Cerebellar nuclear complex (tissue), 1 donor: Measurements from ENCODE around the gene AGRP.

Source experiments
- DNase-seq, 2 experiments: peaks; one replicate each; lab custom pipeline; 2025; lab: John Stamatoyannopoulos, UW

The AGRP gene

GRCh38 chr16:67463691-67464090, 19.7 kb downstream of the AGRP start:
- no peak for DNase-seq

DNA sequence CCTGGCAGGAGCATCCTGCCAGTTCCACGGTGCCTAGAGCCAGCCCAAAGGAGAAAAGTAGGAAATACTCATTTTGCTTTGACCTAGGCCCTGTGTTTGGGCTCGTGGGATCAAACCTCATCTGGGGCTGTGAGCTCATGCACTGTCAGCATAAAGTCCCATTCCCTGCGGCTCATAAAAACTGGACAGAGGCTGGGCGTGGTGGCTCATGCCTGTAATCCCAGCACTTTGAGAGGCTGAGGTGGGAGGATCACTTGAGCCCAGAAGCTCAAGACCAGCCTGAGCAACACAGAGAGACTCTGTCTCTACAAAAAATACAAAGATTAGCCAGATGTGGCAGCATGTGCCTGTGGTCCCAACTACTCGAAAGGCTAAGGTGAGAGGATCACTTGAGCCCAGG, 20.3 kb downstream of the AGRP start:
- no peak for DNase-seq

DNA sequence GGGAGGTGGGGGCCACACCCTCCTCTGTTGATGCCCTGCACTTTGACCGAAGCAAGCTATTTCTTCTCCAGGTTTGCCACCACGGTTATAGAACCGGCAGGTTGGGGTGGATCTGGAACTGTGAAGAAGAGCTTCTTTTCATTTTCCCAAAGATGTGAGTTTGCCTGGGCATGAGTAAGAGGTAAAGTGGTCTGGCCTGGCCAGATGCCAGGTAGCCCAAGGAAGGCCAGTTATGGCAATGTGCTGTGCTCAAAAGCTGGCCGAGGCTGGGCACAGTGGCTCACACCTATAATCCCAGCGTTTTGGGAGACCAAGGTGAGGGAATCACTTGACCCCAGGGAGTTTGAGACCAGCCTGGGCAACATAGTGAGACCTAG, 21.1 kb downstream of the AGRP start:
- DNase-seq: no peak

DNA sequence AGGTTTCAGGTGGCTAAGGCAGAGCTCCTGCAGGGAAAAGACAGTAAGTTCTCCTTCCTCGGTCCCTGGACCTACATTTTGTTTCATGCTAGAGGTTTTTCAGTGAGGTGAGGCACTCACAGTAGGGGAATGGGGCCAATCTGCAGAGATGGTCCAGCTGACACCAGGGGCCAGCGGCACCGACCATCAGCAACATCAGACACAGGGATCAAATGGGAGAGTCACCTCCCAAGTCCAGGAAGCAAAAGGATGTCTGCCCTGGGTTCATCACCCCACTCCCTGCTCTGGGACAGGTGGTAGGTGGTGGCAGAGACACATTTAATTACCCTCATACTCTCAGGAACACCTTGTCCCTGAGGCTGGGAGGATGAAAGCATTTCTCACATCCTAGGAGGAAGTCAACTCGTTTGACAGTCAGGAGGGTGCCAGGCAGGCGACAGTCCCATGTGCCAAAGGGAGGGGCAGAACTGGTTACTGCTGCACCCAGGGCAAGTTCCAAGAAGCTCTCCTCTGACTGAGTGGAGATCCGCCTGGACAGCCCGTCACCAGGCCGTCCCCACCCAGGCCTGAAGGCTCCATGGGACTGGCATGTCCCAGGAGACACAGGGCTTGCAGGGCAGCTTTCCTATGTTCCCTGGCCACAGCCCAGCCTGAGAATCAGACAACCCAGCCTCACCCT, 21.6 kb downstream of the AGRP start:
- DNase-seq: no peak

DNA sequence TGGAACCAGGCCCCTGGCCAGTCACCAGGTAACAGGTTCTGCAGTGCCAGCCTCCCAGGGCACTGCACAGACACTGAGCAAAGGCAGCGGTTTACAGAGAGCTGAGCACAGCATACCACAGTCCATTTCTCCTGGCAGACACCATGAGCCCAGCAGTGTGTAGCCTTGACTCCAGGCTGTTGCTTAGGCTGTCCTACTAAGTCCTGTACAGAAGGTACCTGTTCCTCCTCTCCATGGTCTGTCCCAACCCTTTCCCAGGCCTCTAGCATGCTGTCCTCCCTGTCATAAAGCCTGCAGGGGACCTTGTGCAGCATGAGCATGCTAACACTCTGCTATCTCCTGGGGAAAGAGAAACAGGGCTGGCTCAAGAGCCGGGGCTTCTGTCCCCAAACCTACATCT, 22.4 kb downstream of the AGRP start:
- no peak for DNase-seq

GRCh38 chr16:67460168-67460567, 23.2 kb downstream of the AGRP start:
- DNase-seq: no peak

- DNase-seq: no peak
These were observed 23.5 kb downstream of the AGRP start for GRCh38 chr16:67459861-67460150.

GRCh38 chr16:67459066-67459860, 24.1 kb downstream of the AGRP start:
- DNase-seq: no peak

DNA sequence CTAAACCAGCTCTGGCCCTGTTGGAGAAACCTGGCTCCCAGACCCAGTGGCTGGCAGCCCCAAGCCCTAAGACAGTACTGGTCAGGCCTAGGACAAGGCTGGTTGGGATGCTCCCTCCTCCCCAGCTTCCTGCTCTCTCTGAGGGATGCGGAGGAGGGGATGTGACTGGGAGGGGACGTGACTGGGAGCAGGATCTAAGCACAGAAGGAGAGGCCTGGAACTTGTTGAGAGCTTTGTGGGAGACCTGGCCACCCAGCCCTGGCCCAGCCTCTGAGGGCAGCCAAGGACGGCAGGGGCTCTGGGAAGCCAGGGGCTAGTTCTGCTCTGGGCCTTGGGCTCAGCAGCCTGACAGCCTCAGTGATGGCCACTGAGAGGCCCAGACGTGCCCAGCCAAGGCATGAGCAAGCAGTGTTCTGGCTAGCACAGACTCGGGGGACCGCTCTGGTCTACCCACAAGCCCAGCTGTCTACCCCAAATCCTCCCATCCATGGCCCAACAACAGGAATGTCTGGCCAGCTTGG, 25.2 kb downstream of the AGRP start:
- no peak for DNase-seq

GRCh38 chr16:67457611-67458010, 25.7 kb downstream of the AGRP start:
- no peak for DNase-seq

DNA sequence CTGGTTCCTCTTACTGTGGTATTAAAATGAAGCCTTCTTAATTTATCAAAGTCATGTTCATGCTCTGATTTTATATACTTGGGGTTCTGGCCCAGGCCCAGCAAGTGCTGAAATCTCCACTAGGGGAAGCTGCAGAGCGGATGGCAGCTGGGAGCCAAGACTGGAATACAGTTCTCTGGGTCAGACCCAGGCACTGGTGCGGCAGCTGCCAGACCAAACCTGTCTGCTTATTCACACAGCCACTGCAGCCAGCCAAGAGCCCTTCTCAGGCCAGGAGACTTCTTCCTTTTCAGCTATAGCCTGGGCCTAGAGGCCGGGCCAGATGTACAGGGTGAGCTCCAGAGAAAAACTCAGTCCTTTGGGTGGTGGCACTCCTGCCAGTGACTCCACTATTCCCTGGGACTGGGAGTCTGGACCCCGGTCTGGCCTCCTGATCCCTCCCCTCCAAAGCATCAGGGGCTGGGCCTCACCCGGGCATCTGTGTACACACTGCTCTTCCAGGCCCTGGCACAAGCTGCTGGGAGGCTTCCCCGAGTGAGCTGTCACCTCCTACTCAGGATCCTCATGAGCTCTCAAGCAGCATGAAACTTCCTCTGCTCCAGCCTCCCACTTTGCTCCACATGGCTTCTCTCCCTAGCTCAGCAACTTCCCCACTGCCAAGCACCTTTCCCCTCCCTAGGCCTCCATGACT, 26.8 kb downstream of the AGRP start:
- no peak for DNase-seq

GRCh38 chr16:67454852-67455251, 28.5 kb downstream of the AGRP start:
- no peak for DNase-seq

DNA sequence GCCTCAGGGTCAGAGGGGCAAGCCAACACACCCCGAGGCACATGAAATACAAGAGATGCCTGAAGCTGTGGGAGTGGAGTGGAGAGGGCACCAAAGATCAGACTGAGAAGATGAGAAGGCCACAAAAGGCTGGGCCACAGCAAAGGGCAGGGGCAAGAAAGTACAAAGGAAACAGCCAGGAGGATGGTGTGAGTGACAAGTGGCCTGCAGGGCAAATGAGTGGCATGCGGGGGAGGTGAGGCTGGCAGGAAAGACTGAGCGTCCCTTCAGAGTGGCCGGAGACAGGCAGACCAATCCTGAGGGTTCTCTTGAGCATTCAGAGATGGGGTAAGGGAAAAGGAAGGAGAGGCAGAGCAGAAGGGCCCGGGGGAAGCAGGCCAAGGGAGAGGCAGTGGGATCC, 29.2 kb downstream of the AGRP start:
- DNase-seq: no peak

DNA sequence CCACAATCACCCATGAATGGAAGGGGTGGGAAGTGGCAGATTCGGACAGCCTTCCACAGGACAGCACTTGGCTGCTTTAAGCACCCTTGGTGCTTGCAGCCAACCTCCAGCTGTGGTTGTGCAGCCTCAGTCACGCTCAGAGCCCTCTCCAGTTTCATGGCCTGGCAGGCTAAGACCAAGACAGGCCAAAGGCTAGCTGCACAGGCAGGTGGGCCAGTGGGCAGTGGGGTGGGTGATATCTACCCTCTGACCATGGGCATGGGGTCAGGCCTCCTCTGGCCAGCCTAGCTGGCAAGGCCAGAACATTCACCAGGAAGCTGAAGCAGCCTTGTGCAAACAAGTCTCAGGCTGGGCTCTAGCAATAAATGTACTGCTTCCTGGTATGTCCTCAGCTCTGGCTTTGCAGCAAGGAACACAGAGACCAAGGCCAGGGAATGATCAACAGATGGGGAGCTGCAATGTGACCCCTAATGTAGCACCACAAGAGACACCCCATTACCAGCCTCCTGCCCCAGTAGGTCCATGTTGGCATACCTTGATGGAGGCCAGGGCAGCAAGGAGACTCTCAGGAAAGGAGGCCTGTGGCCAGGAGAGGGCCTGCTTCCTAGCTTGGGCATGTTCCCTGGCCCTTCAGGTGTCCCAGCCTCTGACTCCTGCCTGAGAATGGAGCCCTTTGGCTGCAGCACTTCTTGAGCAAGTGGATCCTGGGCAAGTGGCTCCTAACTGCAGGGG, 31.5 kb downstream of the AGRP start:
- DNase-seq: no peak

DNA sequence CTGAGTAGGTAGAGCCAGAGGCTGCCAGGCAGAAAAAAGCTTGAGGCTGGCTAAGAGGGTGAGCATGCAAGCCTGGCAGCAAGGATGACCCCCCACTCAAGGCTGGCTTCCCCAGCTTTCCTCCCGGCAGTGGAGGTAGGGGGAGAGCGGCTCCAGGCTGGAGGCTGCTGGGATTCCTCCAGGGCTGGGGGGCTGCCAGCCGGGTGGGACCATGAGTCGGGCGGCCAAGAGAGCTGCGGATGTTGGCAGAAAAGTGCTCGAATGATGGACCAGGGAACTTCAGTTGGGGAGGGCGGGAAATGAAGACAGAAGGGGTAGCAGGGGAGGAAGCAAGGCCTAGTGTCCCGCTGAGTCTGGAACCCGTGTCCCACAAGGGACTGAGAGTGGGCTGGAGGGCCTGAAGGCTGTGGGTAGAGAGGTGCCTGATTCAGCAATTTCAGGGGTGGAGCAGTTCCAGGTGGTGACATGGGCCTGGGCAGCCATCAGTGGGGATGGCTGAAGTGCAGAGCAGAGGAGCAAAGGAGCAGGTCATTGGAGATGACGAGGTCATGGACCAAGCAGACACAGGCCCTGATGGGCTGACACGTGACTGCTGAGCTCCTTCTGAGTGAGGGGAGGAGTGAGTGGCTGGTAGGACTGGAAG, 32.2 kb downstream of the AGRP start:
- DNase-seq: no peak

DNA sequence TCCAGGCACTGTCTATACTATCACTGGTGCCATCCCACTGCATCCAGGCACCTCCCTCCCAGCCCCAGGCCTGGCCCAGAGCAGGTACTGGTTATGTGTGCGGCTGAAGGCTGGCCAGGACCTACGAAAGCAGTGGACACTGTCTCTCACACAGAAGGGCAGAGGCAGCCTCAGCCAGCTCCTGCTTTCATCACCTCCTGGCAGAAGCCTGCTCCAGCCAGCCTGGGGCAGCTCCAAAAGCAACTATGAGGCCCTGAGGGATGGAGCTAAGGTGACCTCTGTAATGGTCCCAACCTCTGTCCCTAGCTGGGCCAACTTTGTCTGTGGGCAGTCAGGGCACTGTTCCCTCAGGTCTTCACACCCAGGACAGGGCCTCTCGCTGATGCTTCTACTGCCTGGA, 33.6 kb downstream of the AGRP start:
- no peak for DNase-seq

- DNase-seq: no peak
These were observed 34.0 kb downstream of the AGRP start for GRCh38 chr16:67449336-67449735.

GRCh38 chr16:67448580-67448979, 34.8 kb downstream of the AGRP start:
- no peak for DNase-seq

DNA sequence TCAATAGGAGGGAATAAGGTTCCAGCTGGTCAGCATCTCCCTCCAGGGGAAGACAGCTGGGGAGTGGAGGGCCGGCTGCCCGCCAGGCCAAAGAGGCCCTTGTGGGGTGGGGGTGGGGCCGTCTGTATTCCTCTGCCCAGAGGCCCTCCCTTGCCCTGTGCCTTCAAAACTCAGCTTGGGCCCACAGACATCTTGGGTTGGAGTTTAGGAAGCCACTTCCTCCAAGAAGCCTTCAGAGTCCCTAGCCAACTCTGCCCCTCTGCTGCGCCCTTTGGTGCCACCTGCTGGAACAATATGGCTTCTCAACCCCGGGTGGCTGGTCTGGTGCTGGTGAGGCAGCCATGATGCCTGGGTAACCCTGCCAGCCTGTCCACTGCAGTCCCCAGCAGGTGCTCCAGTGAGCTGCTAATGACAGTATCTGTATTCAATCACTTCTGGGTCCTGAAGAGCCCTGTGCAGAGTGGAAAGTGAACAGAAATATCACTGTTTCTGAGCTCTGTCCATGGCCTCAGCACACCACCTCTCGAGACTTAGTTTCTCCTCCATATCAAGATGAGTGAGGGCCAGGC, 35.8 kb downstream of the AGRP start:
- no peak for DNase-seq

DNA sequence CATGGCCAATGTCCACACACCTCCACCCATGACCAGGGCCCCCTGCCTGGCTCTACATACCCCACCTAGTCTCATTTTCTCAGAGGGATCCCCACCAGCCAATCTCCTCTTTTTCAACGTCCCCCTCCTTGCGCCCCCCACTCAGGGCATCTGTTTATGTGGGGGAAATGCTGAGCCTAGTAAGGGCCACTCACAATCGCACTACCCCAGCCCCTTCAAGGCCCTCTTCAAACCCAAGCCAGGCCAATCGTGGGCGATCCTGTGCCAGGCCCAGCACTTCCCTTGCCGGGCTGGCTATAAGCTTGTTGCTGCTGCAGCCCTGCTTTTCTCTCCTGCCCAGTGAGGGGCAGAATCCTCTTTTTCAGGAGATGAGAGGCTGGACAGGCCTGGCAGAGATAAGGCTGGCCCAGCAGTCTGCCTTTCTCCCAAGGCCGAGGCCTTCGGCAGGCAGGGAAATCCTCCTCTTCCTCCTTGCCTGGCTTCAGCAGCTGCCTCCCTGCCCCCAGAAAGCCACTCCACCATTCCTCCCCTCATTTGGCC, 36.3 kb downstream of the AGRP start:
- no peak for DNase-seq
